OCI-LY3 (cell line): Measurements from ENCODE around the gene ESPN.

Source experiments
- H2AFZ ChIP-seq: fragments of 200-600, 300-600 bp; shearing (Covaris generic); 2 replicates; pipeline ENCODE4 v1.6.0; 2014; ENCODE audit warnings: antibody characterized with exemption, low read depth, low read length
- H3K27ac ChIP-seq: fragments of 200-600, 300-600 bp; sonication (generic); 2 replicates; pipeline ENCODE4 v1.5.1; 2014; ENCODE audit warnings: mild to moderate bottlenecking, low read length, moderate library complexity, mixed read lengths
- H3K27me3 ChIP-seq: fragments of 200-600, 300-600 bp; sonication (generic); 2 replicates; pipeline ENCODE4 v1.6.1; 2014; ENCODE audit warnings: low read depth, low read length, mixed read lengths
- H3K36me3 ChIP-seq: fragments of 200-600, 300-600 bp; sonication (generic); replicated peaks from 2 replicates; pipeline ENCODE3; 2014; ENCODE audit warnings: low read depth, low read length, mixed read lengths
- H3K4me1 ChIP-seq: fragments of 300-600, 200-600 bp; sonication (generic); 2 replicates; pipeline ENCODE4 v1.6.1; 2014; ENCODE audit warnings: low read length, mixed read lengths
- H3K4me2 ChIP-seq: fragments of 200-600, 300-600 bp; sonication (generic); 2 replicates; pipeline ENCODE4 v1.6.1; 2014; ENCODE audit warnings: low read length, mixed read lengths
- H3K4me3 ChIP-seq: fragments of 300-600, 200-600 bp; sonication (generic); 2 replicates; pipeline ENCODE4 v1.5.1; 2014; ENCODE audit warnings: antibody characterized with exemption, mild to moderate bottlenecking, low read length, moderate library complexity
- H3K79me2 ChIP-seq: fragments of 300-600, 200-600 bp; shearing (Covaris generic); 2 replicates; pipeline ENCODE4 v1.6.1; 2014; ENCODE audit warnings: mild to moderate bottlenecking, low read length, mixed read lengths
- H3K9ac ChIP-seq: fragments of 300-600, 200-600 bp; shearing (Covaris generic); 2 replicates; pipeline ENCODE4 v1.6.0; 2014; ENCODE audit warnings: mild to moderate bottlenecking, low read length, moderate library complexity
- H3K9me3 ChIP-seq: fragments of 200-600, 300-600 bp; shearing (Covaris generic); 2 replicates; pipeline ENCODE4 v1.6.1; 2014; ENCODE audit warnings: low read length, mixed read lengths; ENCODE audit not compliant: insufficient read depth
- H4K20me1 ChIP-seq: fragments of 200-600, 300-600 bp; sonication (generic); 2 replicates; pipeline ENCODE4 v1.6.1; 2016; ENCODE audit warnings: low read length, mixed read lengths; ENCODE audit not compliant: insufficient read depth
- EZH2phosphoT487 ChIP-seq: fragments of 200-600 bp; shearing (Covaris generic); IDR thresholded peaks from 2 replicates; pipeline ENCODE4 v1.6.1; 2018; ENCODE audit warnings: antibody characterized with exemption, mixed run types, low read depth
- TF ChIP-seq, protein P1 (sequence below): fragments of 200-600, 300-600 bp; sonication (generic); IDR thresholded peaks from 2 replicates; pipeline ENCODE4 v1.5.1; 2014; ENCODE audit warnings: antibody characterized with exemption, low read length, low read depth

Gene ESPN

DNA sequence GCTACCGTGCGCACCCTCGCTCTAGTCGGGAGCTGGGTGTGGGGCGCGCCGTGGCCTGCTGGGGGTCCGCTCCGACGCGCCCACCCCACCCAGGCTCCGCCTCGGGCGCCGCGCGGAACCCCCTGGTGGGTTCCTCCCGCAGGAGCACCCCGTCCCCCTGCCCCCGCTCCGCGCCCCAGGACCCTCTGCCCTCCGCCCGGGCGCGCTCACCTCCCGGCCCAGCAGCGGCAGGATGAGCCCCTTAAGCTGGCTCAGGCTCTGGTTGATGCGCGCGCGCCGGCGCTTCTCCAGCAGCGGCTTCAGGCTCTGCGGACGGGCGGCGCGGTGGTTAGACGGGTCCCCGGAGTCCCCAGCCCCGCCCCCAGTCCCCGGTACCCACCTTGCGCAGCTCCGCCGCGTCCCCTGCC is 5.2 kb upstream of the ESPN start:
- Histone ChIP-seq H2AFZ (no peak overlapping the region), H4K20me1 (no peaks in the 10 kb centered on the region), H3K9ac (no peak overlapping the region), H3K27me3 (no peaks in the 10 kb centered on the region), H3K79me2 (no peaks in the 10 kb centered on the region), H3K27ac (no peak overlapping the region), H3K4me3 (no peak overlapping the region), H3K9me3 (no peaks in the 10 kb centered on the region), H3K36me3 (no peaks in the 10 kb centered on the region), H3K4me2 (no peak overlapping the region), H3K4me1 (peaks cover 4% of the 10 kb centered on the region; the same call in 1 of the 2 replicates)
- TF ChIP-seq EZH2phosphoT487, result no peak
- TF ChIP-seq, protein P1, sequence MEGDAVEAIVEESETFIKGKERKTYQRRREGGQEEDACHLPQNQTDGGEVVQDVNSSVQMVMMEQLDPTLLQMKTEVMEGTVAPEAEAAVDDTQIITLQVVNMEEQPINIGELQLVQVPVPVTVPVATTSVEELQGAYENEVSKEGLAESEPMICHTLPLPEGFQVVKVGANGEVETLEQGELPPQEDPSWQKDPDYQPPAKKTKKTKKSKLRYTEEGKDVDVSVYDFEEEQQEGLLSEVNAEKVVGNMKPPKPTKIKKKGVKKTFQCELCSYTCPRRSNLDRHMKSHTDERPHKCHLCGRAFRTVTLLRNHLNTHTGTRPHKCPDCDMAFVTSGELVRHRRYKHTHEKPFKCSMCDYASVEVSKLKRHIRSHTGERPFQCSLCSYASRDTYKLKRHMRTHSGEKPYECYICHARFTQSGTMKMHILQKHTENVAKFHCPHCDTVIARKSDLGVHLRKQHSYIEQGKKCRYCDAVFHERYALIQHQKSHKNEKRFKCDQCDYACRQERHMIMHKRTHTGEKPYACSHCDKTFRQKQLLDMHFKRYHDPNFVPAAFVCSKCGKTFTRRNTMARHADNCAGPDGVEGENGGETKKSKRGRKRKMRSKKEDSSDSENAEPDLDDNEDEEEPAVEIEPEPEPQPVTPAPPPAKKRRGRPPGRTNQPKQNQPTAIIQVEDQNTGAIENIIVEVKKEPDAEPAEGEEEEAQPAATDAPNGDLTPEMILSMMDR, result no peak

DNA sequence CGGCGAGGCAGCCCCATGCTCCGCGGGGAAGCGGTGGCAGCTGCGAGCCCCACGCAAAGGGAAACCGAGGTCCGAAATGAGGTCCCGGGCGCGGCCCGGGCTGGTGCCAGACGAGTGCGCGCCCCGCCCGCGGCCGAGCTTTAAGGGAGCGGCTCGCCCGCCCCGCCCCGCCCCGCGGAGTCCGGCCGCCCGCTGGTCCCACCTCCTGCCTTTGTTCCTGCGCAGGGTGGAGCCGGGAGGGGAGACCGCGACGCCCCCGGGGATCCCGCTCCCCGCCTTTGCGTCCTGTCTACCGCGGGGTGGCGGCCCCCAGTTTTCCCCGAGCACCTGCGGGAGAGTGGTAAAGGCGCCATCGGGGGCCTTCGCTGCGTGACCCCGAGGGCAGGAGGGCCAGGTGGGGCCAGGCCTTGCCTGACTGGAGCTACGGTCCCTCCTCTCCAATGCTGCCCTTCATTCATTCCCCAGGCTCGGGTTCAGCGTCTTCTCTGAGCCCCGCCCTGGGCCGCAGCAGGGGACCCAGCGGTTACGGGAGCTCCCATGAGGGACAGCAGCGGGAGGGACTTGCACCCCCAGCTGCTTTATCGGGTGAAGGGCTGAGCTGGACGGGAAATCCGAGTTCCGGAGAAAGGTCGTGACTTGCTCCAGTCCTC is 4.6 kb upstream of the ESPN start, which contains the start of gene HES2:
HES2 (minus strand) TSS at position 116 of the 650 bp plus-strand sequence; CDS start at position 17, 99 bp downstream.
- Histone ChIP-seq H3K9ac (no peak within 1 kb of the TSS), H3K36me3 (no peaks in the 10 kb centered on the region), H3K27ac (no peak within 1 kb of the TSS), H3K9me3 (no peaks in the 10 kb centered on the region), H3K4me1 (no peaks in the 10 kb centered on the region), H4K20me1 (no peaks in the 10 kb centered on the region), H3K79me2 (no peaks in the 10 kb centered on the region), H2AFZ (no peak within 1 kb of the TSS), H3K4me3 (no peak within 1 kb of the TSS), H3K4me2 (no peak within 1 kb of the TSS), H3K27me3 (no peaks in the 10 kb centered on the region)
- no peak for TF ChIP-seq EZH2phosphoT487
- TF ChIP-seq, protein P1, result no peak

DNA sequence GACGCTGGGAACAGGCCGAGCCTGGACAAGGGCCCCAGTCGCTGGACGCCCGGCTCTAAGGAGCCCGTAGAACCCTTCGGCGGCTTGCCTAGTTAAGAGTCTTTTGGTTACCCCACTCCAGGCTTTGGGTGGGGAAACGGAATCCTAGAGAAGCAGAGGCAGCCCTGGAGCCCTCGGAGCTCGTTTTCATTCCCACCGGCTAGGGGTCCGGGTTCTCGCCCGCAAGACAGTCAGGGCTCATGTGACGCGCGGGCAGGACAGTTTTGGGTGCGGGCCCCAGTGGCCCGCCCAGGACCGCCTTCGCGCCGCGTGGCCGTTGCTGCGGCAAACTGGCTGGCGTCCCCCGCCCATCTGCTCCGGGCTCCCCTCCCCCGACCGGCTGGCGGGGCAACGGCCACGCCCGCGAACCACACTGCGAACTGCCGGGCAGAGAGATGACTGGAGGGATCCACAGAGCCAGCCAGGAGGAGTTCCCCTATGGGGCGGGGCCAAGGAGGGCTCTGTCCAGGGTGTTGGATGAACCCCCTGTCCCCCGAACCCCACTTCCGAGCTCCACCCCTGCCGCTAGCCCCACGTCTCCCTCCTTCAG is 4.0 kb upstream of the ESPN start:
- TF ChIP-seq, protein P1, result no peak
- no peak for TF ChIP-seq EZH2phosphoT487
- H3K27me3 ChIP-seq, result no peaks in the 10 kb centered on the region
- no peaks in the 10 kb centered on the region for H3K36me3 ChIP-seq
- H2AFZ ChIP-seq, result no peak overlapping the region
- H3K4me3 ChIP-seq, result no peak overlapping the region
- no peaks in the 10 kb centered on the region for H3K79me2 ChIP-seq
- no peaks in the 10 kb centered on the region for H3K4me1 ChIP-seq
- no peak overlapping the region for H3K4me2 ChIP-seq
- H3K9ac ChIP-seq, result no peak overlapping the region
- no peaks in the 10 kb centered on the region for H3K9me3 ChIP-seq
- no peak overlapping the region for H3K27ac ChIP-seq
- no peaks in the 10 kb centered on the region for H4K20me1 ChIP-seq

DNA sequence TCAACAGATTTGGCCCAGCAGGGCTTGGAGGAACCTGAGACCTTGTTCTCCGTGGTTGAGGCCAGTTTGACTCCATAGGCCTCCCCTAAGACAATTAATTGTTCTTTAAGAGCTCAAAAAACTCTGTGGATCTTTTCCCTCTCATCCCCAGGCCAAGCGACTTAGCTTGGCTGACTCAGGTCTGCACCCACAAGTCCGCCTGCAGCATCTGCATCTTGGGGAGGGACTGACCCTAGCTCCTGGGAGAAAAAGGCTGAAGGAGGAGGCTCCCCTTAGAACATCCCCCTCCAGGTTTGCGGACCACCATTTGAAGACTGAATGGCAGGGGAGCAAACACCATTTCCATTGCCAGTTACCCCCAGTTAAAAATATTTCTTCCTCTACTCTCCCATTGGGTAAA is 3.3 kb upstream of the ESPN start:
- no peaks in the 10 kb centered on the region for H3K9me3 ChIP-seq
- H3K79me2 ChIP-seq, result no peaks in the 10 kb centered on the region
- H2AFZ ChIP-seq, result no peak overlapping the region
- no peak overlapping the region for H3K9ac ChIP-seq
- H3K4me1 ChIP-seq, result no peaks in the 10 kb centered on the region
- no peak overlapping the region for H3K4me3 ChIP-seq
- no peak overlapping the region for H3K4me2 ChIP-seq
- TF ChIP-seq, protein P1, result no peak
- TF ChIP-seq EZH2phosphoT487, result no peak
- H3K27me3 ChIP-seq, result no peaks in the 10 kb centered on the region
- H4K20me1 ChIP-seq, result no peaks in the 10 kb centered on the region
- no peaks in the 10 kb centered on the region for H3K36me3 ChIP-seq
- no peak overlapping the region for H3K27ac ChIP-seq
